Fibroblast of villous mesenchyme (primary cell): ENCODE data around the gene POLR1F. TPM values are rescaled to one million over a fixed set of nuclear protein-coding genes. Genes with fewer than 3 reads are reported as not detected.

Experiments
- DNase-seq: peaks from one replicate; pipeline ENCODE4 v3.0.0-alpha.2; 2010; ENCODE audit warnings: low read depth
- H3K4me3 ChIP-seq: 2 replicates; pipeline ENCODE4 v1.5.1; 2011; ENCODE audit warnings: low read depth, mild to moderate bottlenecking, low read length
- total RNA-seq: library from RNA; depleted of rRNA; stranded (reverse); fragments of >200 nt; gene quantifications from 2 replicates; pipeline ENCODE4 v1.2.3, GENCODE V29; 2012
- TF ChIP-seq, protein P1 (sequence below): IDR thresholded peaks from 2 replicates; pipeline ENCODE4 v1.5.1; 2012; ENCODE audit warnings: low read depth, mild to moderate bottlenecking, low read length; ENCODE audit not compliant: insufficient read depth

POLR1F gene
- total RNA-seq, 1 donor, result 52.2 TPM

DNA sequence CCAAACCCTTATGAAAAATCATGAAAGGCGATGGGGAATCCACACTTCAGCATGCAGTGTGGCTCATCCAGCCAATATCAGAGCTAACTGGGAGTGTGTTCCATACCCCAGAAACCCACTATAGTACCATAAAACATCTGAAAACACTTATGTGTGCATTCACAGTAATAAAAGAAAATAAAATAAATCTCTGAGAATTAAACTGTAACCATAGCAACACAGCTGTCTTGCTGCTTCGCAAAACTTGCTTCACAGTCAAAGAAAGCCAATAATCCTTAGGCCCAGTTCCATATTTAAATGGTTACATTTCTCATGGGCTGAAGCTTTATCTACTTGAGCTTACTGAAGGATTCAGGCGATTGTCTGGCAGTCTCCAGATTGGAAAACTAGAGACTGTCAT lies 19.9 kb upstream of the POLR1F start:
- no peak for DNase-seq
- TF ChIP-seq, protein P1, sequence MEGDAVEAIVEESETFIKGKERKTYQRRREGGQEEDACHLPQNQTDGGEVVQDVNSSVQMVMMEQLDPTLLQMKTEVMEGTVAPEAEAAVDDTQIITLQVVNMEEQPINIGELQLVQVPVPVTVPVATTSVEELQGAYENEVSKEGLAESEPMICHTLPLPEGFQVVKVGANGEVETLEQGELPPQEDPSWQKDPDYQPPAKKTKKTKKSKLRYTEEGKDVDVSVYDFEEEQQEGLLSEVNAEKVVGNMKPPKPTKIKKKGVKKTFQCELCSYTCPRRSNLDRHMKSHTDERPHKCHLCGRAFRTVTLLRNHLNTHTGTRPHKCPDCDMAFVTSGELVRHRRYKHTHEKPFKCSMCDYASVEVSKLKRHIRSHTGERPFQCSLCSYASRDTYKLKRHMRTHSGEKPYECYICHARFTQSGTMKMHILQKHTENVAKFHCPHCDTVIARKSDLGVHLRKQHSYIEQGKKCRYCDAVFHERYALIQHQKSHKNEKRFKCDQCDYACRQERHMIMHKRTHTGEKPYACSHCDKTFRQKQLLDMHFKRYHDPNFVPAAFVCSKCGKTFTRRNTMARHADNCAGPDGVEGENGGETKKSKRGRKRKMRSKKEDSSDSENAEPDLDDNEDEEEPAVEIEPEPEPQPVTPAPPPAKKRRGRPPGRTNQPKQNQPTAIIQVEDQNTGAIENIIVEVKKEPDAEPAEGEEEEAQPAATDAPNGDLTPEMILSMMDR, result no peak
- no peak overlapping the region for H3K4me3 ChIP-seq

- DNase-seq, result no peak
- TF ChIP-seq, protein P1, result no peak
- no peak overlapping the region for H3K4me3 ChIP-seq
Measured at GRCh38 chr7:19725770-19726169, 16.9 kb upstream of the POLR1F start.

GRCh38 chr7:19715499-19715898 lies 6.7 kb upstream of the POLR1F start:
- TF ChIP-seq, protein P1, result no peak
- no peak overlapping the region for H3K4me3 ChIP-seq

DNA sequence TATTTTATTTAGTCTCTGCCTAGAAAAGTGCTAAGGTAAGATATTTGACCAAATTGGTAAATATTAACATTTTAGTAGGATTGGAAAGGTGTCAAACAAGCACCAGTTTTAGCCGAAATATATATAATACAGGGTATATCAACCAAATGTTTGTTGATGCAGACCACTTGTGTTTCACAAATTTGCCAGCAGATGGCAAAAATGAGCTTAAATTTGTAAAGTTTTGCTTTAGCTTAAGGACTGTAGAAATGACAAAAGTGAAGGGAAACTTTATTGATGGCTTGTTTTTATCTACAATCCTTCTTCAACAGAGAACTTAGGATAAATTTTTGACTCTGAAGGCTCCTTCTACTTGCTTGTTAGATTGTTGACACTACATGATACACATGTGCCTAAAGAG lies 4.8 kb upstream of the POLR1F start:
- peak; percentile 55 for DNase-seq
- H3K4me3 ChIP-seq, result no peak overlapping the region
- TF ChIP-seq, protein P1, result peak; percentile 57

More at GRCh38 chr7:19715499-19715898, 6.7 kb upstream of the POLR1F start:
- DNase-seq, result no peak

DNA sequence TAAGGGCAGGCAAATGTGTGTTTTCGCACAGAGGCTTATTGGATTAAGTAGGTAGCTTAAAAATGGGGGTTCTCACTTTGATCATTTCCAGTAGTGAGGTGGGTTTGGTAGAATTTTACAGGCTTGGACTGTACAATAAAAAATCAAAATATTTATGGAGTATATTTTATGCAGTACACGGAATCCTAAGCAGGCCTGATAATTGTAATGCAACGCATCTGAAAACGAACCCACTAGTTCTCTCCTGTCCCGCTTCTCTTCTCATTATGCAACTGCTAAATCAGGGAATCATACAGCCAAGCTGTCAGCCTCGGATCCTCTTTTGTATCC lies 377 bp upstream of the POLR1F start:
- TF ChIP-seq, protein P1, result no peak
- no peak overlapping the region for H3K4me3 ChIP-seq
- DNase-seq, result no peak

DNA sequence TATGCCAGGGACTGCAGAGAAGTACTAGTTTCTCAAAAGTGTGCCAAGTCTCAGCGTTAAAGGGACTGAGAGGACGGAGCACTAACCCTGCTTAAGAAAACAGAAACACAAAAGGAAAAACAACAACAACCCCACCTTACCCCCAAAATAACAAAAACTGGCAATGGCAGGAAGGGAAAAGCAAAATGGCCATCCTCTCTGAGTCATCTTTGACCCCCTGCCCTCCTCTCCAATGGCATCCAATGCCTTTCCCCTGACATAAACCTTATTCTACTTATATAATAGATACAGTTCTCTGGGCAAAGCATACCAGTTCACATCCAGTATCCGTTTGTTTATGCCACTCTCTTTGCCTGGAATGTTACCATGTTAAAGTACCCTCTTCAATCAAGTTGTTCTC lies 1.6 kb downstream of the POLR1F start:
- H3K4me3 ChIP-seq, result peak overlapping the region; percentile 97
- peak; percentile 29 for DNase-seq
- TF ChIP-seq, protein P1, result no peak

GRCh38 chr7:19705663-19706062 lies 3.2 kb downstream of the POLR1F start:
- H3K4me3 ChIP-seq, result no peak overlapping the region
- no peak for DNase-seq
- TF ChIP-seq, protein P1, result no peak
